ENCODE results near the gene BOLA3. TPM values are rescaled to one million over a fixed set of nuclear protein-coding genes. Genes with fewer than 3 reads are reported as not detected.

Gene BOLA3
- total RNA-seq, 1 experiment from 2014 or later: 79.7 TPM

DNA sequence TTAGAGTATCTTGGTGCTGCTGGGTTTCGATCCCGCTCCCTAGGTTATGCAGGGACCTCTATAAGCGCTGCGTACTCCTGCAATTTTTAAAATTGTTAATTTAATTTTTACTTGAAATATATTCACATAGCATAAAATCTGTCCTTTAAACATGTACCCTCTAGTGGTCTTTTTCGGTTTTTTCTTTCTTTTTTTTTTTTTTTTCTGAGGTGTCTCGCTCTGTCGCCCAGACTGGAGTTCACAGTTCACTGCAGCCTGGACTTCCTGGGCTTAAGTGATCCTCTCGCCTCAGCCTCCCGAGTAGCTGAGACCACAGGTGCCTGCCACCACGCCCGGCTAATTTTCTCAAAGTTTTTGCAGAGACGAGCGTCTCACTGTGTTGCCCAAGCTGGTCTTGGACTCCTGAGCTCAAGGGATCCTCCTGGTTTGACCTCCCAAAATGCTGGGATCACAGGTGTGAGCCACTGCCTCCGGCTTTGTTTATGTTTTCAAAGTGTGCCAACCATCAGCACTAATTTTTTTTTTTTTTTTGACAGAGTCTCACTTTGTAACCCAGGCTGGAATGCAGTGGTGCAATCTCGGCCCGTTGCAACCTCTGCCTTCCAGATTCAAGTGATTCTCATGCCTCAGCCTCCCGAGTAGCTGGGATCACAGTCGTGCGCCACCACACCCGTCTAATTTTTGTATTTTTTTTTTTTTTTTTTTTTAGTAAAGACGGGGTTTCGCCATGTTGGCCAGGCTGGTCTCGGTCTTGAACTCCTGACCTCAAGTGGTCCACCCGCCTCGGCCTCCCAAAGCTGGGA is 31.6 kb upstream of the BOLA3 start:
- BruUV-seq (replicated peaks): TSS peak; percentile 91
- H3K27ac Mint-ChIP-seq (ENCODE audit: unreplicated experiment): peak overlapping the region; percentile 46
- H3K4me1 Mint-ChIP-seq (ENCODE audit: low read depth, unreplicated experiment): no peaks in the 10 kb centered on the region
- H3K4me3 ChIP-seq (ENCODE audit: low read depth, low read length): peak overlapping the region; percentile 60
- intact Hi-C loops (cut with micrococcal nuclease; ENCODE audit: unreplicated experiment): loop anchor here (2.0 kb wide), 1 partner anchor 30 kb away; no protein-coding TSS in a partner anchor
- peak in 1 of 2 experiments; percentile 41 for DNase-seq
- no peaks in the 10 kb centered on the region for H3K36me3 ChIP-seq (ENCODE audit: control insufficient read depth, insufficient read depth, low read length)
- H3K27me3 Mint-ChIP-seq (ENCODE audit: insufficient read depth, unreplicated experiment): no peaks in the 10 kb centered on the region
- ChIA-PET CTCF (interaction anchor here (0.5 to 2.0 kb wide), 13 partner anchors 9 to 275 kb away, joined by 3 to 12 read pairs (median 4); partner anchors contain the start of genes BOLA3 and MTHFD2), POLR2A (interaction anchor here (0.6 to 1.8 kb wide), 15 partner anchors 13 to 351 kb away, joined by 3 to 23 read pairs (median 5); partner anchors contain the start of genes BOLA3, MTHFD2 and STAMBP)
- H3K4me3 Mint-ChIP-seq (ENCODE audit: unreplicated experiment): peak overlapping the region; percentile 78
- H3K9me3 Mint-ChIP-seq (ENCODE audit: unreplicated experiment): no peaks in the 10 kb centered on the region
- H3K9me3 ChIP-seq: no peaks in the 10 kb centered on the region; the same call in 1 of the 2 replicates
- H3K27me3 ChIP-seq (replicated peaks; ENCODE audit: control insufficient read depth, insufficient read depth, low read length): no peaks in the 10 kb centered on the region
- H3K36me3 Mint-ChIP-seq (ENCODE audit: insufficient read depth, unreplicated experiment): peaks cover 24% of the 10 kb centered on the region
- 0 out of 2 replicates have a peak, but pooled peaks cover 4% of the 10 kb centered on the region for H3K4me1 ChIP-seq
- TF ChIP-seq, protein P1, sequence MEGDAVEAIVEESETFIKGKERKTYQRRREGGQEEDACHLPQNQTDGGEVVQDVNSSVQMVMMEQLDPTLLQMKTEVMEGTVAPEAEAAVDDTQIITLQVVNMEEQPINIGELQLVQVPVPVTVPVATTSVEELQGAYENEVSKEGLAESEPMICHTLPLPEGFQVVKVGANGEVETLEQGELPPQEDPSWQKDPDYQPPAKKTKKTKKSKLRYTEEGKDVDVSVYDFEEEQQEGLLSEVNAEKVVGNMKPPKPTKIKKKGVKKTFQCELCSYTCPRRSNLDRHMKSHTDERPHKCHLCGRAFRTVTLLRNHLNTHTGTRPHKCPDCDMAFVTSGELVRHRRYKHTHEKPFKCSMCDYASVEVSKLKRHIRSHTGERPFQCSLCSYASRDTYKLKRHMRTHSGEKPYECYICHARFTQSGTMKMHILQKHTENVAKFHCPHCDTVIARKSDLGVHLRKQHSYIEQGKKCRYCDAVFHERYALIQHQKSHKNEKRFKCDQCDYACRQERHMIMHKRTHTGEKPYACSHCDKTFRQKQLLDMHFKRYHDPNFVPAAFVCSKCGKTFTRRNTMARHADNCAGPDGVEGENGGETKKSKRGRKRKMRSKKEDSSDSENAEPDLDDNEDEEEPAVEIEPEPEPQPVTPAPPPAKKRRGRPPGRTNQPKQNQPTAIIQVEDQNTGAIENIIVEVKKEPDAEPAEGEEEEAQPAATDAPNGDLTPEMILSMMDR (IDR thresholded peaks at IDR 0.05; ENCODE audit: insufficient read depth in 1 of 2, low read depth in 1 of 2, low read length in 1 of 2, severe bottlenecking in 1 of 2, unreplicated experiment in 1 of 2): peak; percentile 26 to 47

DNA sequence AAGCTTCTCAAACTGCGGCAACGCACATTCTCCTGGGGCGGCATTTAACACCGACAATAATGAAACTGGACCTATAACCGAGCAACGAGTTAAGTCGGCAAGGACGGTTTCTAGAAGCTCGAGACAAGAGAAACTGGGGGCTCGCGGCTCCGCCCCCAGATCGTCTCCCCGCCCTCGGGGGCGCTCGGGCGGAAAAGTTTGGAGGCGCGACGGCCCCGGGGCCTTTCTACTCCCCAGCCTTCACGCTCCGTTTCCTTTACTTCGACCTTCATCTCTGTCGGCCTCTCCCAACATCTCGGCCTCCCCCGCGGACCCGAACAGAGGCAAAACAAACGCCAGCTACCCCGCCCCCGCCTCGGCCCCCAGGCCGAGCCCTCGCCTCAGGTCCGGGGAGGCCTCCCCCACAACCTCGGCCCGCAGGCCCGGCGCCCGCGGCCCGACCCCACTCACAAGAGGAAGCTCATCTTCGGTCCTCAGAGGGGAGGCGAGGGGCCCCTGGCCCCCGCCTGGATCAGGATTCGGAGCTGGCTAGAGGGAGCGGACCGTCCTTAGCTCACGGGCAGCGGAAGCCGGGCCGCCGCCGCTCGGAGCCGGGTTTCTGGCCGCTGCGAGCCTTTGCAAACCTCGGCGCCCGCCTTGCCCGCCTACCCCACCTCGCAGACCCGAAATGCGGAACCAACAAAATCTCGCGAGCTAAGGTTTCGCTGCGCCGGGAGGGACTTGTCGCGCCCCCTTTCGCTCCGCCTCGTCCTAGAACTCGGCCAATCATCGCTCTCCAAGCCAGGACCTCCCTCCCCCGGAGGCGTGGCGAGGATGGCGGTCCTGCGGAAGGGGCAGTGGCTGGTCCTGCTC is 30.7 kb upstream of the BOLA3 start, which contains the start of gene MOB1A:
TSS of gene MOB1A (minus strand) at position 669 of the 852 bp plus-strand sequence. CDS start at position 464, 205 bp downstream.
- peak within 1 kb of the TSS; percentile 78 for H3K4me3 Mint-ChIP-seq (ENCODE audit: unreplicated experiment)
- H3K27me3 Mint-ChIP-seq (ENCODE audit: insufficient read depth, unreplicated experiment): no peaks in the 10 kb centered on the region
- CTCF ChIA-PET: interaction anchor here (0.6 to 2.0 kb wide), 15 partner anchors 10 to 350 kb away, joined by 3 to 12 read pairs (median 4); partner anchors contain the start of genes BOLA3, MTHFD2 and STAMBP

More for the DNA sequence above, 30.7 kb upstream of the BOLA3 start, which contains the start of gene MOB1A:
- 0 out of 2 replicates have a peak, but pooled peaks cover 4% of the 10 kb centered on the region for H3K4me1 ChIP-seq
- no TSS peak for BruUV-seq (replicated peaks)
- H3K4me3 ChIP-seq (ENCODE audit: low read depth, low read length): peak within 1 kb of the TSS; percentile 60
- POLR2A ChIA-PET: interaction anchor here (0.5 to 1.8 kb wide), 13 partner anchors 13 to 350 kb away, joined by 3 to 23 read pairs (median 6); partner anchors contain the start of genes BOLA3, MTHFD2 and STAMBP
- peak within 1 kb of the TSS; percentile 46 for H3K27ac Mint-ChIP-seq (ENCODE audit: unreplicated experiment)
- H3K27me3 ChIP-seq (replicated peaks; ENCODE audit: control insufficient read depth, insufficient read depth, low read length): no peaks in the 10 kb centered on the region
- H3K9me3 Mint-ChIP-seq (ENCODE audit: unreplicated experiment): no peaks in the 10 kb centered on the region
- H3K36me3 Mint-ChIP-seq (ENCODE audit: insufficient read depth, unreplicated experiment): peaks cover 24% of the 10 kb centered on the region
- no peaks in the 10 kb centered on the region; the same call in 1 of the 2 replicates for H3K9me3 ChIP-seq
- intact Hi-C loops (cut with micrococcal nuclease; ENCODE audit: unreplicated experiment): loop anchor here (1.0 to 2.0 kb wide), 2 partner anchors 20 to 30 kb away; partner anchors contain the start of gene MTHFD2
- no peaks in the 10 kb centered on the region for H3K4me1 Mint-ChIP-seq (ENCODE audit: low read depth, unreplicated experiment)
- peak; percentile 99 to 100 for DNase-seq
- H3K36me3 ChIP-seq (ENCODE audit: control insufficient read depth, insufficient read depth, low read length): no peaks in the 10 kb centered on the region
- TF ChIP-seq, protein P1 (IDR thresholded peaks at IDR 0.05; ENCODE audit: insufficient read depth in 1 of 2, low read depth in 1 of 2, low read length in 1 of 2, severe bottlenecking in 1 of 2, unreplicated experiment in 1 of 2): no peak

Data from Caco-2 (cell line).